Smooth muscle cell of bladder (primary cell): ENCODE data around the gene LYSMD4. TPM values are rescaled to one million over a fixed set of nuclear protein-coding genes. Genes with fewer than 3 reads are reported as not detected.

ENCODE experiments used
- total RNA-seq: library from RNA; depleted of rRNA; stranded (reverse); fragments of >200 nt; gene quantifications from 2 replicates; pipeline ENCODE4 v1.2.3, GENCODE V29; 2014

LYSMD4 gene
- total RNA-seq: 6.8 and 7.2 TPM in 2 replicates

GRCh38 chr15:99733268-99734039 lies at the start of gene LYSMD4:
Gene LYSMD4, minus strand, starts transcription at chr15:99733437. Its CDS starts 1,438 bp downstream, at chr15:99731999.

Other genes starting within 250 kb of the LYSMD4 start
- gene MEF2A, start 167.5 kb downstream of the LYSMD4 start, total RNA-seq: 13.2 and 19.0 TPM in 2 replicates